ENCODE results near the gene FBLN7. TPM values are rescaled to one million over a fixed set of nuclear protein-coding genes. Genes with fewer than 3 reads are reported as not detected.

Gene FBLN7
- total RNA-seq, 6 experiments from 2014 or later: 1.9 to 8.0 (median 7.2) TPM

GRCh38 chr2:112195950-112196349 lies 57.8 kb downstream of the FBLN7 start:
- no peaks in the 10 kb centered on the region for H3K36me3 Mint-ChIP-seq (ENCODE audit: low read depth)
- no peaks in the 10 kb centered on the region for H3K9me3 Mint-ChIP-seq
- no peak for TF ChIP-seq CTCF (IDR thresholded peaks at IDR 0.05)
- H3K4me3 Mint-ChIP-seq: no peak overlapping the region
- peaks cover 6% of the 10 kb centered on the region for H3K27me3 Mint-ChIP-seq (ENCODE audit: insufficient read depth)
- peaks cover 6% of the 10 kb centered on the region for H3K4me1 Mint-ChIP-seq (ENCODE audit: low read depth)
- no peak for DNase-seq
- no peak overlapping the region for H3K27ac Mint-ChIP-seq

- peaks cover 6% of the 10 kb centered on the region for H3K4me1 Mint-ChIP-seq (ENCODE audit: low read depth)
- peaks cover 3% of the 10 kb centered on the region for H3K36me3 Mint-ChIP-seq (ENCODE audit: low read depth)
- H3K27ac Mint-ChIP-seq: no peak overlapping the region
- no peak overlapping the region for H3K4me3 Mint-ChIP-seq
- no peak for TF ChIP-seq CTCF (IDR thresholded peaks at IDR 0.05)
- H3K9me3 Mint-ChIP-seq: peaks cover 1% of the 10 kb centered on the region; the same call in 1 of the 2 replicates
- H3K27me3 Mint-ChIP-seq (ENCODE audit: insufficient read depth): peaks cover 9% of the 10 kb centered on the region
- DNase-seq: no peak
These were observed 59.7 kb downstream of the FBLN7 start for GRCh38 chr2:112197868-112198267.

GRCh38 chr2:112198780-112199179 lies 60.6 kb downstream of the FBLN7 start:
- H3K27me3 Mint-ChIP-seq (ENCODE audit: insufficient read depth): peaks cover 9% of the 10 kb centered on the region
- H3K4me3 Mint-ChIP-seq: no peak overlapping the region
- peaks cover 12% of the 10 kb centered on the region for H3K36me3 Mint-ChIP-seq (ENCODE audit: low read depth)
- peaks cover 6% of the 10 kb centered on the region for H3K4me1 Mint-ChIP-seq (ENCODE audit: low read depth)
- H3K27ac Mint-ChIP-seq: no peak overlapping the region
- H3K9me3 Mint-ChIP-seq: peaks cover 10% of the 10 kb centered on the region
- TF ChIP-seq CTCF (IDR thresholded peaks at IDR 0.05): no peak
- DNase-seq: no peak

GRCh38 chr2:112199188-112199587 lies 61.0 kb downstream of the FBLN7 start:
- Mint-ChIP-seq H3K9me3 (peaks cover 14% of the 10 kb centered on the region), H3K36me3 (ENCODE audit: low read depth) (peaks cover 15% of the 10 kb centered on the region), H3K27me3 (ENCODE audit: insufficient read depth) (peaks cover 9% of the 10 kb centered on the region), H3K27ac (no peak overlapping the region), H3K4me3 (no peak overlapping the region), H3K4me1 (ENCODE audit: low read depth) (peaks cover 6% of the 10 kb centered on the region)
- TF ChIP-seq CTCF (IDR thresholded peaks at IDR 0.05): no peak
- no peak for DNase-seq

GRCh38 chr2:112201696-112202430 lies 63.7 kb downstream of the FBLN7 start:
- peaks cover 20% of the 10 kb centered on the region for H3K36me3 Mint-ChIP-seq (ENCODE audit: low read depth)
- peaks cover 9% of the 10 kb centered on the region for H3K27me3 Mint-ChIP-seq (ENCODE audit: insufficient read depth)
- no peak overlapping the region for H3K27ac Mint-ChIP-seq
- H3K4me3 Mint-ChIP-seq: no peak overlapping the region
- H3K9me3 Mint-ChIP-seq: peaks cover 23% of the 10 kb centered on the region
- no peak for TF ChIP-seq CTCF (IDR thresholded peaks at IDR 0.05)
- H3K4me1 Mint-ChIP-seq (ENCODE audit: low read depth): peaks cover 6% of the 10 kb centered on the region
- DNase-seq: no peak
